HG02870 (cell line): ENCODE results near the gene BDH1.

Experiments used
- ATAC-seq: cut with Tn5 transposase; IDR thresholded peaks from one replicate; pipeline ENCODE4 v1.9.1; 2021; ENCODE audit warnings: mild to moderate bottlenecking, moderate library complexity; ENCODE audit not compliant: unreplicated experiment

Gene BDH1

GRCh38 chr3:197549261-197549885, 6.4 kb downstream of the BDH1 start:
- ATAC-seq: no peak

DNA sequence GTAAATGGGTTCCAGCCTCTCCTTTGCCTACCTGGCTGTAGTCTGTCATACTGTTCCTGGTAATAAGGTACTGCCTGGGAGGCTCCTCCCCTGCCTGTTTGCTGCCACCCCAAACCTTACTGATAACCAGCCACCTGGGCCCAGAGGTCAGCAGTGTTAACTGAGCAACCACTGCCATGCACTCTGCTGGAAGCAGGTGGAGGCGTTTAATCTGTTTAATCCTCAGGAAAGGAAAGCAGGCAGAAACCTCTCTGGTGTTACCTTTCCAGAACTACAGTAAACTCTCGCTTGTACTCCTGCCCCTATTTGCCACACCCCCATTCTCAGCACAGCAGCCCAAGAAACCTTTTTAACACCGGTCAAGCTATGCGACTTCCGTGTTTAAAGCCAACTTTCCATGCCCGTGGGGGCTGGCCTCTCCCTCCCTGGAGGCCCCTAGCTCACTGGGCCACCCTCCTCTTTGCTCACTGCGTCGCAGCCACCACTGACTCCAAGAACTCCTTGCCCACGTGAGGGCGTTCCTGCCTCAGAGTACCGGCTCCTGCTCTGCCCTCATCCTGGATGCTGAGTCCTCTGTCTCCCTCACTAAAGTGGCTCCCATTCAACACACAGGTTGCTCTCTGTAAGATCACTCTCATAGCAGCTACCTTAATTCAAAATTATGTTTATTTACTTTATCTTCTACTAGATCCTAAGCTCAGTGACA, 8.3 kb downstream of the BDH1 start:
- ATAC-seq: no peak

DNA sequence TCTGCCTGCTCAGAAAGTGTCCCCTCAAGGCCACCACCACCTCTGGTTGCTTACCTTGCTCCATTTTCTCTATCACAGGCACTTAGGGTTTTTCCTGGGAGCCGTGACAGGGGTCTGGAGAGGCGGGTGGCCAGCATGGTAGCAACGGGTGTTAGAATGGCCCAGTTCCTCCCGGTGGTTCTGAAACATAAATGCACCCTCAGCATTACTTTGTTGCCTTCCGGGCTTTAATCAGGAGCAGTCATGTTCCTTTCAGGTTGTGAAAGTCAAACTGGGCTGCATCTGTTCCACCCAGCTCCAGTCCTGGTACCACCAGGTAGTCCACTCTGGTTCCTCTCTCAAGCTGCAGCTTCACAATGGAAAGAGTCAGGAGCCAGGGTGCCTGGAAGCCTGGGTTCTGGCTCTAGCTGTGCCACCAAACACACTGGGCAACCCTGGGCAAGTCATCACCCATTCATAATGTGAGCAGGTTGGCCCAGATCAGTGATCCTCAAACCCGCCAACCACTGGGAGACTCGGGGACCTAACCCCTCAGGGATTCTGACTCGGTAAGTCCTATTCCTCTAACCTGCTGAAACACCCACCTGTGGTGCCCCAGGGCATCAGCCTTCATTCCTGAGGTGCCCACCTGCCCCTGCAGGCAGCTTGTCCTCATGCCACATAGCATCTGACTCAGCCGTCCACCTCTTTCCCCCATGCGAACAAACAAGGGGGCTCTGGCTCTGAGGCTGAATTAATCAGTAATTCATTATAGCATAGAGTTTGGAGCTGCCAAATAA, 9.3 kb downstream of the BDH1 start:
- ATAC-seq: no peak

- ATAC-seq: no peak
Observed at GRCh38 chr3:197545571-197545970, 10.2 kb downstream of the BDH1 start.

DNA sequence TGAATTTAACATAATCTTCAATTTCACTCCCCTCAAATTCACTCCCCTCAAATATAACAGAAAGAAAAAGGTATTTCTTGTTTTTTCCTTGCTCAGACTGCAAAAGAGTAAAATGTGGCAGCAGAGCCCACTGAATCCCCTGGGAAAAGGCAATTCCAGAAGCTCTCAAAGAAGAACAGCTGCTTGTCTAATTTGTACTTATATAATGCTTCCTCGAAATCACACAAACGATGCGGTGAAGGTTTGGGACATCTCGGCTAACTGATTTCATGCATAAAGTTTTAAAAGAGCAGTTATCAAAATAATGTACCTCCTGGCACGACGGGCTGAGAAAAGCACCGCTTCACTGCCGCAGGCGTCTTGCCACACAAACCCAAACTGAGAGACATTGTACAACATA, 10.7 kb downstream of the BDH1 start:
- ATAC-seq: no peak

GRCh38 chr3:197542741-197543454, 12.9 kb downstream of the BDH1 start:
- ATAC-seq: no peak

- ATAC-seq: no peak
Observed at GRCh38 chr3:197541756-197542539, 13.8 kb downstream of the BDH1 start.

GRCh38 chr3:197540961-197541377, 14.8 kb downstream of the BDH1 start:
- no peak for ATAC-seq

DNA sequence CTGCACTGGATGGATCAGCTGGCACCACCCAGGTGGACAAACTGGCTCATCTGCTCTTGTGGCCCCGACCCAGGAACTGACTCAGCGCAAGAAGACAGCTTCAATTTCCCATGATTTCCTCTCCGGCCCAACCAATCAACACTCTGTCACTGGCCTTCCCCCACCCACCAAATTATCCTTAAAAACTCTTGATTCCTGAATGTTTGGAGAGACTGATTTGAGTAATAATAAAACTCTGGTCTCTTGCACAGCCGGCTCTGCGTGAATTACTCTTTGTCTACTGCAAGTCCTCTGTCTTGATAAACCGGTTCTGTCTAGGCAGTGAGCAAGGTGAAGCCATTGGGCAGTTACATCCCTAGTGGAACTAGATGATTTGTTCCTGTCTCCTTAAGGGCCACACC, 16.1 kb downstream of the BDH1 start:
- no peak for ATAC-seq

DNA sequence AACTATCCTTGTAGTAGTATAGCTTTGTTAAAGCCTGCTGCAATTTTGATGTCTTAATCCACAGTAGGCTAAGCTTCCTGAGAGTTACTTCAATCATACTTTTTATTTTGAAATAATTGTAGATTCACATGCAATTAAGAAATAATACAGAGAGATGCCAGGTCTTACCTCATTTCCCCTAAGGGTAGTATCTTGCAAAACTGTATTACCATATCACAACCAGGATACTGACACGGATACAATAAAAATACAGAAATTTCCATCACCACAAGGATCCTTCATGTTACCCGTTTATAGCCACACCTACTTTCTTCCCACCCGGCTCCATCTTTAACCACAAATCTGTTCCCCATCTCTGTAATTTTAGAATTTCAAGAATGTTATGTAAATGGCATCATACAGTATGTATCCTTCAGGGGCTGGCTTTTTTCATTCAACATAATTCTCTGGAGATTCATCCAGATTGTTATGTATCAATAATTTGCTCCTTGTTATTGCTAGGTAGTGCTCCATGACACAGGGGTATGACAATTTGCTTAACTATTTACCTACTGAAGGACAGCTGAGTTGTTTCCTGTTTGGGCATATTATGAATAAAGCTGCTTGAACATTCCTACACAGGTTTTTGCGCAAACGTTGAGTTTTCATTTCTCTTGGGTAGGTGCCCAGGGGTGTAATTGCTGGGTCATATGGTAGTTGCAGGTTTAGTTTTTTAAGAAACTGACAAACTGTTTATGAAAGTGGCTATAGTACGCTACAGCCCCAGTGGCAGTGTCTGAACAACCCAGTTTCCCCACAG, 21.6 kb downstream of the BDH1 start:
- no peak for ATAC-seq

DNA sequence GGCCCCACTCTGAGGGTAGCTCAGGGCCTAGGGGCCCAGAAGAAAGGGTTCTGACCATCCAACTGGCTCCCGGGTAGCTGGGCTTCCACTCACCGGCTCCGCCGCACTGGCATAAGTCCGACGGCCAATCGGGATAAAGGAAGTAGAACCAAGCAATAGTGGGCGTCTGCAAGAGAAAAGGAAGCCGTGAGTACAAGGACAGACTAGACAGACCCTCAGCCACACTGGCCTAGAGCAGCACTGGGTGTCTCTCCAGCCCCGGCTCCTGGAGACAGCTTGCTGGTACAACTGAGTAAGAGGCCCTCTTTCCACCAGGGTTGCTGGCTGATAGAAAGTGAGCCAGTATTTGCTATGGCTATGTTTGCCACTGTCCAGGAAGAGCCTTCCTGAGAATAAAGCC, 22.4 kb downstream of the BDH1 start:
- ATAC-seq: no peak

DNA sequence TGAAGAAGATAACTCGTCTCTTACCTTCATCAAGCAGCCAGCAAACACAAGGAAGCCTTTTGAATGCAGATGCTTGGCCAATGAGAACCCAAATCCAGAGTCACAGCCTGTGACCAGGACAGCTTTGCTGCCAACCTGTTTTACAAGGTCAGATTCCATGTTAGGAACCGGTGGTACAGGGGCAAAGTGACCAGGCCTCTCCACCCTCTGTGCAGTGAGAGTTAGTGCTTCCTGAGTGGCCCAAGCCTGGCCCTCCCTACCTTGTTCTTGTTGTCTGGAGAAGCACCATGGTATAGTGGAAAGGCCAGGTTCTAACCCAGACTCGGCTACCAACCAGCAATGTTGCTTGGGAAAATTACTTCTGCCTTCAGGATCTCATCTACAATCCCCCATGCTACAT, 23.4 kb downstream of the BDH1 start:
- no peak for ATAC-seq

DNA sequence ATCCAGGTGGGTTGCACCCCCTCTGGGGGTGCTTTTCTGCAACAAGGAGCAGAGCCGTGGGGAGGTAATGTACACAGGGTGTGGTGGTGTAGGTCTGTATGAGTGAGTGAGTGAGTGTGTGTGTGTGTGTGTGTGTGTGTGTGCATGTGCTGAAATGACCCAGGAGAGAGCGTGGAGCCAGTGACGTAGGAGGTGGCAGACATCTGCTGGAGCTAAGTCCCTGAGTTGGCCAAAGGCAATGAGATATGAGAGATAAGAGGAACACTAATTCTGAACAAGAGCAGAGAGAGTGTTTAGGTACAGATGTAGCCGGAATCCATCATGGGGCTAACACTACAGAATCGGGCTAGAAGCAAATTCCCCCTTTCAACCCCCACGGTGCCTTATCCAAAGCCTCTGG, 27.6 kb downstream of the BDH1 start:
- no peak for ATAC-seq

DNA sequence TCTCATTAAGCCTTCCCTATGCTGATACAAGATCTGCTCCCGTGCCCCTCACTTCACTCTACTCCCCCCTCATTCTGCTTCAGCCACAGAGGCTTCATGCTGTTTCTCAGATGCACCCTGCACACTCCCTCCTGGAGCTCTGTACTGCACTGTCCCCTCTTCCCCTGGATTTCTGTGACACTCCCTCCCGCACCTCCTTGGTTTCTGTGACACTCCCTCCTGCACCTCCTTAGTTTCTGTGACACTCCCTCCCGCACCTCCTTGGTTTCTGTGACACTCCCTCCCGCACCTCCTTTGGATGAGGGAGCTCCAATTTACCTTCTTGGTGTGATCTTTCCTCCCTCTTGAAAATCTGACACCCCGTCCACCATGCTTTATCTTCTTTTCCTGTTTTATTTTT, 28.2 kb downstream of the BDH1 start:
- ATAC-seq: no peak

DNA sequence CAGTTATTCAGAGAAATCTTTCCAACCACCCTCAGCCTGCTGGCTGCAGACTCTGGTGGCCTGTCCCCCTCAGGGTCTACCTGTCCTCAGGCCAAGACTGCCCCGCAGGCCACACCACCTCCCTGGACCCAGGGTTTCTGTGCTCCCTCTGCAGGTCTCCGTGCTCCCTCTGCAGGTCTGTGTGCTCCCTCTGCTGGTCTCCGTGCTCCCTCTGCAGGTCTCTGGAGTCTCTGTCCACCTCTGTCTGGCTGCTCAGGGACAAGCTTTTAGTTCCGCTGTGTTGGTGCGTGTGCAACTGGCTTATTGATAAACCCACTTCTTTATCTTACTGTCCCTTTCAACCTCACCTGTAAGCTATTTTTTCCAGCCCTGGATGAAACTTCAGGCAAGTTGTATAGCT, 30.1 kb downstream of the BDH1 start:
- ATAC-seq: no peak

GRCh38 chr3:197524128-197524527, 31.6 kb downstream of the BDH1 start:
- ATAC-seq: no peak

DNA sequence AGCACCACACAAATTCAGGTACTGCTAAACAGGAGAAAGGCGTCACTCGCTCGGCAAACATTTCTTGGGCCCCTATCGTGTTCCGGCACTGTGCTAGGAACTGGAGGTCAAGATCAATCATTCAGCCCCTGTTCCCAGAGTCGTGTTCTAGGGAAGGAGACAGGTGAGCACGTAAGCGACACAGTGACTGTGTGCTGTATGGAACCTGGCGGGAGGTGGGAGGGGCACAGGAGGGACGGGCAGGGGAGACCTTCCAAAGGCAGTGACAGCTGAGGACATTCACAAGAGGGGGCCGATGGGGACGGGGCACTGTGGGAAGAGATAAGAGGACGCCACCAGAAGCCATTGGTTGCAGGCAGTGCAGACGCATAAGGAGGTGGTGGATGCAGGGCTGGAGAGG, 32.2 kb downstream of the BDH1 start:
- ATAC-seq: no peak

DNA sequence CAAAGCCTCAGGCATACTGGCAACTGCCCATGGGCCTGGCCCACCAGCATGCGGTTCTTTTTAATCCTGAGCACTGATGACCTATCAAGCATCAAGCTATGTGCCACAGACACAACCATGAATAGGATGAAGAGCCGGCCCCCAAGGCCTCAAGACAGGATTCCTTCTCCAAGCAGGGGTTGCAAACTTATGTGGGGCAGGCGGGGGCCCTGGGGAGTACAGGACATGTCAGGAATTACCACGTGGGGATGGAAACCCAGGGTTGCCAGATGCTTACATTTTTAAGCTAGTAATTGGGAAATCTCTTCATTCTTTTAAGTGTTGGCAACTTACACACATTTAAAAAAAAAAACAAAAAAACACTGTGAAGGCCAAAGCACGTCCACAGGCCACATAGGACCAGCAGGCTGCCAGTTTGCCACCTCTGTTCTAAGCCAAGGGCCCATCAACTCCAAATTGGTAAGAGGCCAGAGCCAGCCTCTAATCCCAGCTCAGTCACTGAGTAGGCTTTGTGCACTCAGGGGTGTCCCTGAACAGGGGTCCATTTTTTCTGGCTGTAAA, 32.8 kb downstream of the BDH1 start:
- no peak for ATAC-seq

DNA sequence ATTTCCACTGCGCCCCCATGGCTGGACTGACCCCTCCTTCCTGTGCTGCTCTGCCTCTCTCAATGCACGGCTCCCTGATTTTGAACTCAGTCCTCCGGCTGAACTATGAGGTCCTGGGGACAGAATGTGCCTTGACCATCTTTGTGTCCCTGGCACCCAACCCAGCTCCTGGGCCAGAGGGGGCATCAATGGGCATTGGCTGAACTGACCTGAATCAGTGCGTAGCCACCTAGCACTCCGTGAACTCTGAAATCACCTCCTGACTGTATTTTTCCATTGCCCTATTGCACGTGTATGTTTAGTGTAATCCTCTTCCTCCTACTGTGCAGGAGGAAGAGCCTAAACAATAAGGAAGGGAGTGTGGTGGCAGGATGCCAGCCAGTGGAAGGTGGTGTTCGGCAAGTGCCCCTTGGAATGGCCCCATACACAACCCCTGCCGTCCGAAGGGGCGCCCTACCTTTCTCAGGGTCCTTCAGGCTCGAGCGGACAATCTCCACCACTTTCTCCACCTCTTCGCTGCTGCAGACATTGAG, 33.5 kb downstream of the BDH1 start:
- ATAC-seq: no peak
